DMS153 treated with DMSO at 0.1 percent for 48 hours (cell line): Measurements from ENCODE around the gene ZNF646.

Experiments
- DNase-seq: peaks from one replicate; lab custom pipeline; 2025; ENCODE audit not compliant: unreplicated experiment; lab: John Stamatoyannopoulos, UW

ZNF646 gene

DNA sequence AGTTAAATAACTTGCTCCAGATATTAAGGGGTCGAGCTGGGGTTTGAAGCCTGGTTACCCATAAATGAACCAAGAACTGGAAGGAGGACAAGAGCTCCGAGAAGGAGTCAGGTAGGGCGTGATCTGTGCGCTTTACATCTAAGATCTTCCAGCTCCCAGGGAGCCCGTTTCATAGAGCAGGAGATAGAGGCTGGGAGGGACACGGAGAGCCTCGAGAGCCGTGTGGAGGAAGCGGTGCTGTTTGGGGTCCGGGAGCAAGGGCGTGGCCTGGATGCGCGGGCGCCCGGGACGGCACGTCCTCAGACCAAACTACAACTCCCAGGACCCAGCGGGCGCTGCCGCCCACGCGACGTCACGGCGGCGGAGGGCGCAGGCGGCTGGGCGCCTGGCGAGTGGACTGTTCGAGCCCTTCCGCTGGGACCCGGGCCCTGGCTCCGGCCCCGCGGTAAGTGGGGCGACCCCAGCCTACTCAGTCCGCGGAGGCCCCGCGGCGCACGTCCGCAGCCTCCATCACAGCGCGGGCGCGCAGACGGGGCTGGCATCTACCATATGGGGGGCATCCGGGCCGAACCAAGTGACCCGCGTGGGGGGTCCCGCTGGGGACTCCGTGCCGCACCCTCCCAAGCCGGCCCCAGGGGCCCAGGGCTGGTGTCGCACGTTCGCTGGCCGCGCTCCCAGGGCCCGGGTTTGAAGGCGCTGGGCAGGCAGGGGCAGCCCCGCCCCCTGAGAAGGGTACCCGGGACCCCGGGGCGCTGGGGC is 34.0 kb downstream of the ZNF646 start, which contains the start of gene BCKDK:
Gene BCKDK, plus strand, starts transcription at position 352 of the 759 bp plus-strand sequence. CDS start 838 bp downstream, outside the sequence.
- peak; percentile 26 for DNase-seq

DNA sequence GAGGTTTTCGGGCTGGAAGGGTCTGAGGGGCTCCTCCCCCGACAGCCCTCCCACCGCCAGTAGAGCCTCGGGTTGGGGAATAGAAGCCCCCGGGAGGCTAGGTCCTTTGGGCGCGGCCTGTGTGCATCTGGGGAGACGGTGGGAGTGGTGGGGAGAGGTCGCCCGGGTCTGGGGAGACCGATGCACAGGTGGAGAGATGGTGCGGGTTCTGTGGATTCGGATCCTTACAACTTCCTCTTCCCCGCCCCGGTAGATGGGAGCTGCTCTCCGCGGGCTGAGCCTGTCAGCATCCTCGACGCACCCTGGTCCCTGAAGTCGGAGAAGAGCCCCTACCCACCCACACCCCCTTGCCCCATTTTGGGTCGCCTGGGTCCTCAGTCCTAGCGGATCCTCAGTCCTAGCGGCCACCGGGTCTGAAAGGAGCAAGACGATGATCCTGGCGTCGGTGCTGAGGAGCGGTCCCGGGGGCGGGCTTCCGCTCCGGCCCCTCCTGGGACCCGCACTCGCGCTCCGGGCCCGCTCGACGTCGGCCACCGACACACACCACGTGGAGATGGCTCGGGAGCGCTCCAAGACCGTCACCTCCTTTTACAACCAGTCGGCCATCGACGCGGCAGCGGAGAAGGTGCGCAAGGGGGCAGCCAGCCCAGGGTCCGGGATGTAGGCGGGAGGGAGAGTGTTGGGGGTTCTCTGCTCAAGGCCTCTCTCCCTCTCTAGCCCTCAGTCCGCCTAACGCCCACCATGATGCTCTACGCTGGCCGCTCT is 34.8 kb downstream of the ZNF646 start:
- DNase-seq = no peak

DNA sequence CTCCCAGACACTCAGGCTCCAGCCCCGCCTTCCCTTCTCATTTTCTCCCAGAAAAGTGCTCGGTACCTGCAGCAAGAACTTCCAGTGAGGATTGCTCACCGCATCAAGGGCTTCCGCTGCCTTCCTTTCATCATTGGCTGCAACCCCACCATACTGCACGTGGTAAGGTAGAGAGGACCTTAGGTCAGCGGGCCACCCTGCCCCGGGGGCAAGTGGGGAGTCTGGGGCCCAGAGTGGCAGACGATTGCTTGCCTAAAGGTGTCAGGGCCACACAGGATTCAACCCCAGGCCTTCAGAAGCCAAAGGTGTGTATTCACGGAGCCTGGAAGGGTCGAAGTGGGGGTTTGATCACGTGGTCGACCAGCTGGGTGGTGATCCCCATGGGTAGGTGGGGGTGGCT is 35.4 kb downstream of the ZNF646 start:
- DNase-seq = no peak

DNA sequence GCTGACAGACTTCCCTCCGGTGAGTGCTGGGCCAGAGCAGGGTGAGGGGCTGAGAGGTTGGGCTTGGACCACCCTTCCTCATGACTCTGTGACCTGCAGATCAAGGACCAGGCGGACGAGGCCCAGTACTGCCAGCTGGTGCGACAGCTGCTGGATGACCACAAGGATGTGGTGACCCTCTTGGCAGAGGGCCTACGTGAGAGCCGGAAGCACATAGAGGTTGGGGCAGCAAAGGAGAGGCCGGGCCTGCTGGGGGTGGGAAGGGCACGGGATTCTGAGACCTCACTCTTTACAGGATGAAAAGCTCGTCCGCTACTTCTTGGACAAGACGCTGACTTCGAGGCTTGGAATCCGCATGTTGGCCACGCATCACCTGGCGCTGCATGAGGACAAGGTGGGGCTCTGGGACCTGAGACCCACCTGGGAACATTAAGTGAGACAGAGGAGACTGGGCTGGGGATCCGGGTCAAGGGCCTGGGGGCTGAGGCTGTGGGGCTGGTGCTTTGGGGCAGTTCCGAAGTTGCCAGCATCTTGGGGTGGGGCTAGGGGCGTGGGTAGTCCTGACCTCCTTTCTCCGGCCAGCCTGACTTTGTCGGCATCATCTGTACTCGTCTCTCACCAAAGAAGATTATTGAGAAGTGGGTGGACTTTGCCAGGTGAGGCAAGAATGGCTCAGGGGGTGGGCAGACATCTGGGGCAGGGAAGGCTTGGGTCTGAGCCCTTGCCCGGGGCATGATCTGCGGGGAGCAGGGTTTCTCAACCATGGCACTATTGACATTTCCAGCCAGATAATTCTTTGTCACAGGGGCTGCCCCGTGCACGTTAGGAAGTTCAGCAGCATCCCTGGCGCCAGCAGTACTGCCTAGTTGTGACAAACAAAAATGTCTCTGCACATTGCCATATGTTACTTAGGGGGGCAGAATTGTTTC is 36.1 kb downstream of the ZNF646 start:
- DNase-seq = no peak

DNA sequence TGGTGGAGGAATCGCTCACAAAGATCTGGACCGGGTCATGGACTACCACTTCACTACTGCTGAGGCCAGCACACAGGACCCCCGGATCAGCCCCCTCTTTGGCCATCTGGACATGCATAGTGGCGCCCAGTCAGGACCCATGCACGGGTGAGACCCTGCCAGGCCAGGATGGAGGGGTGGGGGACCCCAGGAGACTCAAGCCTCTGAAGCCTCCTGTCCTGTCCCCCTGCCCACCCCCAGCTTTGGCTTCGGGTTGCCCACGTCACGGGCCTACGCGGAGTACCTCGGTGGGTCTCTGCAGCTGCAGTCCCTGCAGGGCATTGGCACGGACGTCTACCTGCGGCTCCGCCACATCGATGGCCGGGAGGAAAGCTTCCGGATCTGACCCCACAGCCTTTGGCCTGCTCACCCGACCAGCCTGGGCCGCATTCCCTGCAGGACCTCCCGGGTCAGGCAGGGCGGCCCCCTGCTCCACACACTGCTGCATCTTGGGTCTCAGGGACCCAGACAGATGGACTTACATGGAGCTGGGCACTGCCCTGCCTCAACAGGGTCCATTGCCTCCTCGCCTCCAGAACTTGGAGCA is 37.8 kb downstream of the ZNF646 start:
- no peak for DNase-seq

DNA sequence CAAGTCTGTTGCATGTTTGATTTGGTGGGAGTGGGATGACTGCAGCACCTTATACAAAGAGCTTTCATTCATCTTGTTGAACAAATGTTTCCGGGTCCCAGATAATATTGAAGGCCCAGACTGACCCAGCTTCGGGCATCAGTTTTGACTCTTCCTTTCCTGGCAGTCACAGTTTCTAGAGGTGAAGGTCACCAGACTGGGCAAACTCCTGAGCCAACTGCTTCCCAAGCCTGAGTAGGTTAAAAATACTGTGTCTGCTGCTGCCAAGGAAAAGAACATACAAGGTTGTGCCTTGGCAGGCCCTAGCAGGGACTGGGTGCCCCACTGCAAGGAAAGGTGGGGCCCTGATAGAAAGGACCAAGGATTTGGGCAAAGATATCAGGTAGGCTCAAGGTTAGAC is 38.5 kb downstream of the ZNF646 start:
- DNase-seq = no peak

DNA sequence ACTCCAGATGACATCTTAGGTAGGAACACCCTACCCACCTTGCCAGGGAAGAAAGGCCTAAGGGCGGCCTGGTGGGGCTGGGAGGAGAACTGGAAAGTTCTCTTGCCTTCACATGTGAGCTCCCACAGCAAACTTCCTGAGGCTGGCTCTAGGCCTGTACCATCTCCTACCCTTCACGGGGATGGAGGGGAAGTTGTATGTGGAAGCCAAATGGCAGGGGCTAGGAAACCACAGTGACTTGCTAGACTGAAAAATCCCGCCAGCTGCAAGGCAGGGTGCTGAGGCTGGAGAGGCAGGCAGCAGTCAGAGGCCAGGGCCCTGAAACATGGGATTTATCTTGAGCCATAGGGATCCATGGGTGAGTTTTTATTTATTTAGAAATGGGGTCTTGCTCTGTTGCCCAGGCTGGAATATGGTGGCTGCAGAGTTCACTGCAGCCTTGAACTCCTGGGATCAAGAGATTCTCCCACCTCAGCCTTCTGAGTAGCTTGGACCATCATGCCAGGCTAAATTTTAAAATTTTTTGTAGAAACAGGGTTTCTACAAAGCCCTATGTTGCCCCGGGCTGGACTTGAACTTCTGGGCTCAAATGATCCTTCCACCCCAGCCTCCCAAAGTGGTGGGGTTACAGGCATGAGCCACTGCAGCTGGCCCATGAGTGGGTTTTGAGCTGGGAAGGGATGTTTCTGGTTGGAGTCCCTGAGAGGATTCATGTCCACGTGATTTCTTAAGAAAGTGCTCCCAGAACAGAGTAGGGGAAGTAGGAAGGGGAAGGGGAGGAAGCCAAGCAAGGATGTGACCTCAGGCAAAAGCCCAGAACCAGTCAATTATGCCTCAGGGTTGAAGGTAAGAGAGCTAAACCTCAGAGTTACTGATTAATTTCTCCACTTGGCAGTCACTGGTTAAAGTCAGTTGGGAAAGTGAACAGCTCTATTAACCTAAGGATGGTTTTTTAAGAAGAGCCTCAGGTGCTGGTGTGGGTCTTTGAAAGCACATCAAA is 39.2 kb downstream of the ZNF646 start:
- DNase-seq = no peak

DNA sequence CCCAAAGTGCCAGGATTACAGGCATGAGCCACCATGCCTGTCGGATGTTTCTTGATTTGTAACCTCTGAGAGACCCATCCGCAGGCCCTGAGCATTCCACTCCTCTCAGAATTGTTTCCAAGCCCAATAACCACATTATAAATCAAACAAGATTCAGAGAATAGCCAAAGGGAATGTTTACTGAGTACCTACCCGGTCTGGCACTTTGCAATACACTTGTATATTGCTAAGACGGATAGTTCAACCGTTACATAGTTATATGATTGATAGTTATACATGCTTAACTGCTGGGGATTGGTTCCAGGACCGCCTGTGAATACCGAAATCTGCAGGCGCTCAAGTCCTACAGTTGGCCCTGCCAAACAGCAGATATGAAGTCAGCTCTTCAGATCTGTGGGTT is 40.2 kb downstream of the ZNF646 start:
- no peak for DNase-seq

DNA sequence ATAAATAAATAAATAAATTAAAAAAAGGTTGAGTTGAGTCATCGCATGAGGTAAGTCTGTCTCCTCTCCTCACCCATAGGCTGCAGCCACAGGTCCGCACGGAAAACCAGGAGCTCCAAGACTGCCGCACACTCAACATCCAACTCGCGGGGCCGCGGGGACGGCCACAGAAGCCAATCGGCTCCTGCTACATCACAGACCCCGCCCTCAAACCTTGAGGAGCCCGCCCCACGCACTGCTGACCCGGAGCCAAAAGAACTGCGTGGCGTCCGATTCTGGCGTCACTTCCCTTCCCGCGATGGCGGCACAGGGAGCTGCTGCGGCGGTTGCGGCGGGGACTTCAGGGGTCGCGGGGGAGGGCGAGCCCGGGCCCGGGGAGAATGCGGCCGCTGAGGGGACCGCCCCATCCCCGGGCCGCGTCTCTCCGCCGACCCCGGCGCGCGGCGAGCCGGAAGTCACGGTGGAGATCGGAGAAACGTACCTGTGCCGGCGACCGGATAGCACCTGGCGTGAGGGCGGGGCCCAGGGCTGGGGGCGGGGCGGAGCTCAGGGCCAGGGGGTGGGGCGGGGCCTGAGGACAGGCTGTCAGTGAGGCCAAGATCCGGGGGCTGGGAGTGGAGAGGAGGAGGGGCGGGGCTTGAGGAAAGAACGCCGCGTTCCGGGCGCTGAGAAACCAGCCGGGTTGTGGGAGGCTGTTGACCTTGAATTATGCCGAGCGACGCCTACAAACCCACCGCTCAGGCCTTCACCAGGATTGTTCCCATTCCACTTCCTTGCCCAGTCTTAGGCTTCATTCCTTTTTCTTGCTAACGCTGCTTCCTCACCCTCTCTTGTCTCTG is 43.4 kb downstream of the ZNF646 start, which contains the start of gene KAT8:
Gene KAT8, plus strand, starts transcription at position 281 of the 839 bp plus-strand sequence. Its CDS starts 18 bp downstream, at position 299.
- peak; percentile 85 for DNase-seq

DNA sequence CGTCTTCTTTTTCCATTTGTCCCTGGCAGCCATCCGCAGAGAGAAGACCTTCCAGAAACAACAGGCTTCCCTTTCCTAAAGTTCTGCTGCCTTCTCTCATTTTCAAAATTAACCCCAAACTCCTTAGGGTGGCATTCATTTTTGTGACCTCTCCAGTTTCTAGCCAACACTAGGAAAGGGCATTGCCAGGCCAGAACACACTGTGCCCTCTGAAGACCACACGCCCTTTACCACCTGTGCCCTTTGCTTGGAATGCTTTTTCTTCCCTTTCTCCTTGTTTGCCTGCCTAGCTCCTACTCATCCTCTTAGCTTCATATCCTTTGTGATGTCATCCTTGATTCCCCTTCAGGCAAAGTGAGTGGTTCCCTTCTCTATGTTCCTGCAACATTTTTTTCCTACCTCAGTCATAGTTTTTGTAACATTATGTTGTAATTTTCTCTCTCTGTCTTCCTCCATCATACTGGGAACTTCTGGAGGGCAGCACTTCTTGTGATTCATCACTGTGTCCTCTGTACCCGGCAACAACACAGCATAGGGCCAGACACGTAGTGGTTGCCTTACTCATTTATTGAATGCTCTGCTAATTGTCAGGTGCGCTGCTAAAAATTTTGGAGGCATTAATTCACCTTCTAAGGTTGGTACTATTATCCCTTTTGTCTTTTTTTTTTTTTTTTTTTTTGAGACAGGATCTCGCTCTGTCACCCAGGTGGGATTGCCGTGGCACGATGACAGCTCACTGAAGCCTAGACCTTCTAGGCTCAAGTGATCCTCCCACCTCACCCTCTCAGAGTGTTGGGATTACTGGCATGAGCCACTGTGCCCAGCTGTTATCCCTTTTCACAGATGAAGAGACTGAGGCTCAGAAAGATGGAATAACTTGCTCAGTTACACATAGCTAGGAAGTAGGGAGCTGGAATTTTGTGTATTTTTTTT is 44.3 kb downstream of the ZNF646 start:
- DNase-seq = no peak

DNA sequence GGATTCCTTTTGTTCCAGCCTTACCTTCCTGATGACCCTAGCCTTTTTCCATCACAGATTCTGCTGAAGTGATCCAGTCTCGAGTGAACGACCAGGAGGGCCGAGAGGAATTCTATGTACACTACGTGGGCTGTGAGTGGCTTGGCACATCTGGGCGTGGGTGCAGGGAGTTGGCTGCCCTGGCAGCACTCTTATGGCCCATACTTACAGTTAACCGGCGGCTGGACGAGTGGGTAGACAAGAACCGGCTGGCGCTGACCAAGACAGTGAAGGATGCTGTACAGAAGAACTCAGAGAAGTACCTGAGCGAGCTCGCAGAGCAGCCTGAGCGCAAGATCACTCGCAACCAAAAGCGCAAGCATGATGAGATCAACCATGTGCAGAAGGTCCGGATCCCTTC is 45.9 kb downstream of the ZNF646 start:
- no peak for DNase-seq

DNA sequence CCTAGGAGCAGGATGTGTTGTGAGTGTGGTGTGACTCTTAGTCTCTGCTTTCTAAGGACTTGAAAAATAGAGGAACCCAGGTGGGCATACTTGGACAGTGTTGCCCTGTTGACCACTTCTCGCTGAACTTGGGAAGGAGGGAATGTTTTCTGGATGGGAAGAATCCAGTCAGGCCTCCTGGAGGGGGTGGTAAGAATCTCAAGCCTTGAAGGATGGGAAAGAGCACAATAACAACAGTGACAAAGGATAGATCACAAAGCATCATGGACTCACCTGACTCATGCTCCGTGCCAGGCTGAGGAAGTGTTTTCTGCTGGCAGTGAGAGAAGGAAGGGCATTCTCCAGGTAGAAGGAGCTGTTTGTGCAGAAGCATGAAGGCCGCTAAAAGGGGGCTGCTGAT is 51.6 kb downstream of the ZNF646 start:
- DNase-seq = no peak

DNA sequence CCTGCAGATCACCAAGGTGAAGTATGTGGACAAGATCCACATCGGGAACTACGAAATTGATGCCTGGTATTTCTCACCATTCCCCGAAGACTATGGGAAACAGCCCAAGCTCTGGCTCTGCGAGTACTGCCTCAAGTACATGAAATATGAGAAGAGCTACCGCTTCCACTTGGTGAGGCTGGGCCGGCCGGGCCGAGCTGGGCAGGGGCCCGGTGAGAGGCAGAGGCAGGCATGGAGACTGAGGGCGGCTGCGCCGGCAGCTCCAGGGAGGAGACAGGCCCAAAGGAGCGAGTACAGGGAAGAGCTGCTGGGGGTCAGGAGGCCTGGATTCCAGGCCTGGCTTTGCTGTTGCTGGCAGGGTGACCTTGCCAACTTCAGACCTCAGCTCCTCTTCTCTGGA is 53.0 kb downstream of the ZNF646 start:
- no peak for DNase-seq

DNA sequence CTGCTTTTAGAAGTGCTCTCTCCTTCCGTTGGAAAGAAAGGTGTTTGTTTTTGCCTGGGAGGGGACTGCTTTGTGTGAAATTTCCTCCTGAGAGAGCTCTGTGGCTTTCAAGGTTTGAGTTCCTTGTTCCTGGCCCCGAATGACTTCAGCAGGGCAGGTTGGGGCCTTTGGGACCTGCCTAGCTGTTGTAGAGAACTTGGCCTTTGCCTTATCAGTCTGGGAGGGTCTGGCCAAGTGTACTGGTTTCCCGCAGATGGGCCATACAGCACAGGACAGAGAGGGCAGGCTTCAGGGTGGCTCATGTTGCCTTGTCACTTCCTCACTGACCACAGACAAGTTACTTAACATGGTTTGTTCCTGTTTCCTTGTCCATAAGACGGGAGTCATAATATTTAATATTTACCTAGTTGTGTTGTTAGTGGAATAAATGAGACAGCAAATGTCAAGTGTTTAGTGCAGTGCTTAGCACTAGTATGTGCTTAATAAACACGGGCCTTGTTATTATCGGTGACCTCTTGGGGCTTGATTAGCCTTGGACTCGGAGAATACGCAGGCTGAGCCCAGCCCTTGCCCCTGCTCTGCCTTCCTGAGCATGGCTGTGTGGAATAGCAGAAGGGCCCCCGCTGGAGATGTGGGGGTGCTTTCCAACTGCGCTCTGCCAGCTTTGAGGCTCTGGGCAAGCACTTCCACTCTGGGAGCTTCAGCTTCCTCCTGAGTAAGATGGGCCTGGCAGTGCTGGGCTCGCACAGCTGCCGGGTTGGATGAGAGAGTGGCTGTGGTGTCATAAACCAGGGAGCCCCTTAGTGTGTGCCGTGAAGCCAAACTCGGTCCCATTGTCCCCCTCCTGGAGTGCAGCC is 54.7 kb downstream of the ZNF646 start:
- DNase-seq = no peak

DNA sequence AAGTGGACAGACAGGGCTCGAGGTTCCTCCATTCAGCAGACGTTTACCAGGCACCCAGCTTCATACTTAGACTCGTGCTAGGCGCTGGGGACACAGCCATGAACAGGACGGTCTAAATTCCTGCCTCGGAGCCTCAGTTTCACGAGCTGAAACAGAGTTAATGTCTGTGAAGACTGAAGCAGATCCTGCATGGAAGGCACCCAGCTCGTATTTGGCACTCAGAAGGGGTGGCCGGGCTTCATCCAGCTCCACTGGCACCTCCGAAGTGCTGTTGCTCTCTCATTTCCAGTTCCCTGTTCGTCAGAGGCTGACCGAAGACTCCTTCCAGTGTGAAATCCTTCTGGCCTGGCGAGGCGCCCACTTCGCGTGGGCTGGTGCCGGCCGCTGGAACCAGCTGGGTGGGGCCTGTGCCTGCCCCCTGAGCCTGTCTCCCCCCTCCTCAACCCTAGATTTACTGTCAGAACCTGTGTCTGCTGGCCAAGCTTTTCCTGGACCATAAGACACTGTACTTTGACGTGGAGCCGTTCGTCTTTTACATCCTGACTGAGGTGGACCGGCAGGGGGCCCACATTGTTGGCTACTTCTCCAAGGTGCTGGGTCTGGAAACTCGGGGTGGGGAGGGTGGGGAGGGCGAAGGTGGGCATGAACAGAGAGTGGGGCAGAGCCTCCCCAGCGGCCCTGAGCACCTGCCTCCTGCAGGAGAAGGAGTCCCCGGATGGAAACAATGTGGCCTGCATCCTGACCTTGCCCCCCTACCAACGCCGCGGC is 55.5 kb downstream of the ZNF646 start:
- DNase-seq = no peak

DNA sequence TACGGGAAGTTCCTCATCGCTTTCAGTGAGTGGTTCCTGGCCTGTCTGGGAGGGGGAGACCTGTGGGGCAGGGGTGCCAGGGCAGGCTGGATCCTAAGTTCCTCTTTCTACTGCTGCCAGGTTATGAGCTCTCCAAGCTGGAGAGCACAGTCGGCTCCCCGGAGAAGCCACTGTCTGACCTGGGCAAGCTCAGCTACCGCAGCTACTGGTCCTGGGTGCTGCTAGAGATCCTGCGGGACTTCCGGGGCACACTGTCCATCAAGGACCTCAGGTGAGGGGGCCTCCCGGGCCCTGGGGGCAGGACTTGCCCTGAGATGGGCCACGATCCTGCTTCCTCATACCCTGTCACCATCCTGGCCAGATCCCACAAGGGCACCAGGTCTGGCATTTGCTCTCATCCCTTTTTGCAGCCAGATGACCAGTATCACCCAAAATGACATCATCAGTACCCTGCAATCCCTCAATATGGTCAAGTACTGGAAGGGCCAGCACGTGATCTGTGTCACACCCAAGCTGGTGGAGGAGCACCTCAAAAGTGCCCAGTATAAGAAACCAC is 56.2 kb downstream of the ZNF646 start:
- no peak for DNase-seq
